Mesenchymal stem cell (in vitro differentiated cells and primary cell): ENCODE data around the gene MDFI.

Experiments used
- DNase-seq: peaks from one replicate; pipeline ENCODE4 v3.0.0-alpha.2; 2013
- H2AFZ ChIP-seq: one replicate; pipeline ENCODE4 v1.6.1; 2013; ENCODE audit warnings: low read depth, mild to moderate bottlenecking, control low read depth, inconsistent platforms, low read length, moderate library complexity
- H2AK5ac ChIP-seq: 2 replicates; pipeline ENCODE4 v1.6.1; 2013; ENCODE audit warnings: low read length, moderate library complexity, mild to moderate bottlenecking, inconsistent platforms; ENCODE audit not compliant: severe bottlenecking
- H2BK120ac ChIP-seq: one replicate; pipeline ENCODE4 v1.6.1; 2013; ENCODE audit warnings: low read depth, mild to moderate bottlenecking, inconsistent platforms, low read length, moderate library complexity
- H2BK12ac ChIP-seq, 2 experiments: one replicate each; pipeline ENCODE4 v1.6.1; 2013; ENCODE audit warnings: inconsistent platforms in 2 of 2, low read length in 2 of 2, mild to moderate bottlenecking in 2 of 2, moderate library complexity in 2 of 2, control low read depth in 1 of 2
- H2BK15ac ChIP-seq: one replicate; pipeline ENCODE4 v1.6.1; 2013; ENCODE audit warnings: mild to moderate bottlenecking, low read depth, inconsistent platforms; ENCODE audit not compliant: poor library complexity, severe bottlenecking
- H2BK5ac ChIP-seq: 2 replicates; pipeline ENCODE4 v1.6.1; 2013; ENCODE audit warnings: low read depth, mild to moderate bottlenecking, low read length, control low read depth, inconsistent platforms; ENCODE audit not compliant: poor library complexity, severe bottlenecking
- H3K14ac ChIP-seq, 2 experiments: one replicate each; pipeline ENCODE4 v1.6.1; 2013; ENCODE audit warnings: inconsistent platforms in 2 of 2, low read length in 2 of 2, control low read depth in 1 of 2, mild to moderate bottlenecking in 1 of 2, moderate library complexity in 1 of 2
- H3K18ac ChIP-seq, 2 experiments: one replicate each; pipeline ENCODE4 v1.6.1; 2013; ENCODE audit warnings: inconsistent platforms in 2 of 2, low read length in 2 of 2, control low read depth in 1 of 2, low read depth in 1 of 2, mild to moderate bottlenecking in 1 of 2
- H3K23ac ChIP-seq, 2 experiments: one replicate each; pipeline ENCODE4 v1.6.1; 2013; ENCODE audit warnings: inconsistent platforms in 2 of 2, low read length in 2 of 2, mild to moderate bottlenecking in 2 of 2, moderate library complexity in 2 of 2, control low read depth in 1 of 2
- H3K27ac ChIP-seq: 2 replicates; pipeline ENCODE4 v1.5.1; 2013; ENCODE audit warnings: mild to moderate bottlenecking, moderate library complexity, low read length, control low read depth, inconsistent platforms; ENCODE audit not compliant: poor library complexity, severe bottlenecking
- H3K27me3 ChIP-seq, 2 experiments: 2 replicates each; pipeline versions ENCODE4 v1.6.1 to v1.7.0; 2013; ENCODE audit warnings: low read length in 2 of 2, mild to moderate bottlenecking in 2 of 2, moderate library complexity in 2 of 2, control low read depth in 1 of 2, inconsistent platforms in 1 of 2; ENCODE audit not compliant: control insufficient read depth in 1 of 2, insufficient read depth in 1 of 2
- H3K36me3 ChIP-seq, 2 experiments: 2 replicates each; pipeline versions ENCODE4 v1.6.1 to v1.7.0; 2013; ENCODE audit warnings: low read length in 2 of 2, control low read depth in 1 of 2, inconsistent platforms in 1 of 2, low read depth in 1 of 2, mild to moderate bottlenecking in 1 of 2; ENCODE audit not compliant: insufficient read depth in 2 of 2, control insufficient read depth in 1 of 2
- H3K4ac ChIP-seq, 2 experiments: one replicate each; pipeline ENCODE4 v1.6.1; 2013; ENCODE audit warnings: inconsistent platforms in 2 of 2, low read length in 2 of 2, mild to moderate bottlenecking in 2 of 2, moderate library complexity in 2 of 2, control low read depth in 1 of 2, low read depth in 1 of 2
- H3K4me1 ChIP-seq: 2 replicates; pipeline ENCODE4 v1.6.1; 2013; ENCODE audit warnings: low read depth, low read length, control low read depth; ENCODE audit not compliant: control insufficient read depth, insufficient read depth
- H3K4me2 ChIP-seq: 2 replicates; pipeline ENCODE4 v1.6.1; 2013; ENCODE audit warnings: low read length, mild to moderate bottlenecking, inconsistent platforms; ENCODE audit not compliant: poor library complexity, severe bottlenecking
- H3K4me3 ChIP-seq, 2 experiments: 2 replicates each; pipeline versions ENCODE4 v1.5.1 to v1.7.0; 2013; ENCODE audit warnings: low read length in 2 of 2, mild to moderate bottlenecking in 2 of 2, control low read depth in 1 of 2, low read depth in 1 of 2; ENCODE audit not compliant: insufficient read depth in 1 of 2
- H3K79me1 ChIP-seq: replicated peaks from 2 replicates; pipeline ENCODE4 v1.6.1; 2013; ENCODE audit warnings: mild to moderate bottlenecking, control low read depth, low read length, inconsistent platforms; ENCODE audit not compliant: poor library complexity, severe bottlenecking
- H3K9ac ChIP-seq: 2 replicates; pipeline ENCODE4 v1.7.0; 2013; ENCODE audit warnings: mild to moderate bottlenecking, low read length, moderate library complexity
- H3K9me3 ChIP-seq: 2 replicates; pipeline ENCODE4 v1.7.0; 2013; ENCODE audit warnings: mild to moderate bottlenecking, low read length; ENCODE audit not compliant: control insufficient read depth
- H4K8ac ChIP-seq: one replicate; pipeline ENCODE4 v1.6.1; 2013; ENCODE audit warnings: inconsistent platforms, mild to moderate bottlenecking, low read length, moderate library complexity
- H4K91ac ChIP-seq: one replicate; pipeline ENCODE4 v1.6.1; 2013; ENCODE audit warnings: mild to moderate bottlenecking, low read length, inconsistent platforms
- WGBS: methylation state at CpG from one replicate; pipeline ENCODE4 v1.1.7; 2013; ENCODE audit warnings: mixed read lengths; 5-methylcytosine and 5-hydroxymethylcytosine counted together

The MDFI gene

GRCh38 chr6:41636833-41637193 lies 1.5 kb upstream of the MDFI start:
- Histone ChIP-seq H2BK5ac (no peak overlapping the region), H2BK120ac (peak overlapping the region; percentile 94), H2BK15ac (peak overlapping the region; percentile 95), H3K4ac (peak overlapping the region; percentile 62 to 80), H3K4me3 (peak overlapping the region in 1 of 2 experiments; percentile 76), H3K14ac (no peak overlapping the region), H3K36me3 (peaks cover 0 to 11% of the 10 kb centered on the region in 2 experiments), H3K18ac (peak overlapping the region; percentile 14 to 96), H3K27me3 (peaks cover 0 to 92% of the 10 kb centered on the region in 2 experiments), H3K4me1 (peaks cover 40% of the 10 kb centered on the region), H3K79me1 (peaks cover 6% of the 10 kb centered on the region), H3K23ac (peak overlapping the region in 1 of 2 experiments; percentile 27), H2BK12ac (peak overlapping the region; percentile 64 to 75), H3K27ac (no peak overlapping the region), H2AK5ac (no peak overlapping the region), H2AFZ (no peak overlapping the region), H3K9me3 (no peaks in the 10 kb centered on the region), H4K8ac (peak overlapping the region; percentile 76), H4K91ac (peak overlapping the region; percentile 57), H3K4me2 (peak overlapping the region; percentile 76), H3K9ac (no peak overlapping the region)
- 4% methylated on average over 12 of the region's 31 CpGs for WGBS
- DNase-seq, result peak; percentile 51

DNA sequence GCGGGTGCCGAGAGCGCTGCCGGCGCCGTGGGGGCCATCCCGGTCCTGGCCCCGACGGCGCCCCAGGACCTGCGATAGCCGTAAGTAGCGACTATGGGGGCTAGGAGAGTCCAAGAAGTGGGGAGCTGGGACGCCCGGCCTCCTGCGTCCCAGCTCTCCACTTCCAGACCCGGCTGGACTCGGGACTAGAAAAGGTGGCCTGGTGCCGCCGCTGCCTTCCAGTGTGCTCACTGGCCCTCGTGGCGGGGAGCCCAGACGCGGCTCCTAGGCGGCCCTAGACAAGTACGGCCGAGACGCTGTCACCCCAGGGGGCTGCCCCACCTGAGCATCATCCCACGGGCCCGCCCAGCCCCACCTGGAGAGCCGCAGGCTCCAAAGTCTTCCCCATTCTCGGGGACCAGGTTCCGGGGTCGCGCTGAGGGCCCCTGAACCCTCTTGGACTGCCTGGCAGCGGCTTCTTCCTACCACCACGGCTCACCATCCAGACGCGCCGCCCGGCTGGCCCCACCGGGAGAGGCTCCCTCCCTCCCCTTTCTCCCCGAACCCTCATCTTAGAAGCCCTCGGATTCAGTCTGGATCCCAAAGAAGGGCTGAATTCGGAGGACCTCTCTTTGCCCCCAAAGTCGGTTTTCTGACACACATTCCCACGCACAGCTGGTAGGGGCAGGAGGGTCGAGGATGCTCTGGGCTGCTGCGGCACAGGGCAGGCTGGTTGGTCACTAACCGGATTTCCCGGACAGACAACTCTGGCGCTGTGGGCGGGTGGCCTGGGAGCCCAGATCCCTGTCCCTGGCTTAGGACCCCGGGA lies 870 bp upstream of the MDFI start:
- H3K4me3 ChIP-seq, result peak overlapping the region; percentile 18 to 76
- peak overlapping the region; percentile 79 for H4K8ac ChIP-seq
- no peak overlapping the region for H3K9ac ChIP-seq
- peaks cover 0 to 92% of the 10 kb centered on the region in 2 experiments for H3K27me3 ChIP-seq
- peaks cover 46% of the 10 kb centered on the region for H3K4me1 ChIP-seq
- peak overlapping the region; percentile 62 to 80 for H3K4ac ChIP-seq
- H2BK5ac ChIP-seq, result no peak overlapping the region
- DNase-seq, result peak; percentile 49
- WGBS, result 9% methylated on average over 50 of the region's 54 CpGs
- H3K79me1 ChIP-seq, result peaks cover 6% of the 10 kb centered on the region
- H2AK5ac ChIP-seq, result no peak overlapping the region
- peak overlapping the region; percentile 76 for H3K4me2 ChIP-seq
- H3K36me3 ChIP-seq, result peaks cover 0 to 11% of the 10 kb centered on the region in 2 experiments
- no peaks in the 10 kb centered on the region for H3K9me3 ChIP-seq
- peak overlapping the region; percentile 29 to 33 for H2BK12ac ChIP-seq
- H2AFZ ChIP-seq, result no peak overlapping the region
- peak overlapping the region; percentile 94 for H2BK120ac ChIP-seq
- H2BK15ac ChIP-seq, result peak overlapping the region; percentile 96
- H3K27ac ChIP-seq, result peak overlapping the region; percentile 61
- H3K14ac ChIP-seq, result peak overlapping the region in 1 of 2 experiments; percentile 82
- H3K18ac ChIP-seq, result peak overlapping the region; percentile 14 to 96
- peak overlapping the region in 1 of 2 experiments; percentile 27 for H3K23ac ChIP-seq
- H4K91ac ChIP-seq, result peak overlapping the region; percentile 57

DNA sequence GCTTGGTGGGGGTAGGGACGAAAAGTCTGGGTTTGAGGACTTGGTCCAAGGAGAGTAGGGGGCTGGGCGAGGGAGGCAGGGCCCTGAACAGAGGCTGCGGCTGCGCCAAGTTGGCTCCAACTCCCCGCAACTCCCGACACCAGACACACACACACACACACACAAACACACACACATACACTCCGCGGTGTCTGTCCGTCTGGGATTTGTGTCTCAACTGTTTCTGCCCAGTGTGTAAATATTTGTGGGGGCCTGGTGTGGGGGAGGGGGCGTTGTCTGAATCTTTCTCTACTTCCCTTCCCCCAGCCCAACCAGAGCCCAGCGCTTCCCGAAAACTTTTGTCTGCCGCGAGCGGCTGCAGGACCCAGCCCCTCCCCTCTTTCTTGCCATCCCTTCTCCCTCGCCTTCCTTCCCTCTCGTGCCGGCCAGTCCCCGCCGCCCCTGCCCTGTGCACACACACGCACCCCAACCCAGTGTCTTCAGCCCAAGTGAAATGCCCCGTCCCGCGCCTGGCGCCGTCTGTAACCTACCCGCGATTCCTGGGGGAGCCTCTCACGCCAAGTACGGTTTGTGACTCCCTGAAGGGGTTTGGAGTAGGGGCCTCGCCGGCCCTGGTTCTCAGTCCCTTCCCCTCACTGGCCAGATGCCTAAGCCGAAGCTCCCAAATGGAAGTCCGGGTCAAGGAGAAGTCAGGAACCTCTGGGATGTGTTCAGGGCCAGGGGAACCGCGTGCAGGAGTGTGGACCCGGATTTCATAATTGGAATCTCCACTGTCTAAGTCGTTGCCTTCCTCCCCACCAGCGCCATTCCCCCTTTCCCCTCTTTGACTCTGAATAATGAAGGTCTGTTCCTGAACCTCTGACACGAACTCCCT lies 904 bp downstream of the MDFI start:
- Histone ChIP-seq H2BK12ac (peak overlapping the region; percentile 38 to 85), H3K4me1 (peaks cover 57% of the 10 kb centered on the region), H3K27me3 (peaks cover 0 to 84% of the 10 kb centered on the region in 2 experiments), H3K18ac (peak overlapping the region; percentile 86 to 88), H3K79me1 (peaks cover 8% of the 10 kb centered on the region), H4K91ac (peak overlapping the region; percentile 93), H3K4ac (peak overlapping the region; percentile 88 to 94), H3K4me2 (peak overlapping the region; percentile 76), H2BK120ac (peak overlapping the region; percentile 44), H3K9ac (no peak overlapping the region), H2AFZ (no peak overlapping the region), H3K4me3 (peak overlapping the region in 1 of 2 experiments; percentile 76), H3K14ac (peak overlapping the region in 1 of 2 experiments; percentile 59), H2BK15ac (peak overlapping the region; percentile 87), H3K36me3 (peaks cover 0 to 17% of the 10 kb centered on the region in 2 experiments), H4K8ac (peak overlapping the region; percentile 79), H2BK5ac (no peak overlapping the region), H3K23ac (peak overlapping the region in 1 of 2 experiments; percentile 46), H3K9me3 (no peaks in the 10 kb centered on the region), H3K27ac (peak overlapping the region; percentile 68), H2AK5ac (no peak overlapping the region)
- DNase-seq, result peak; percentile 87
- 4% methylated on average over 30 of the region's 40 CpGs for WGBS
